Lung (tissue), 12 donors: ENCODE data around the gene GRIK1. TPM values are rescaled to one million over a fixed set of nuclear protein-coding genes. Genes with fewer than 3 reads are reported as not detected.

Experiments used
- ATAC-seq: fragments of 200-7000 bp; cut with Tn5 transposase; one replicate; pipeline ENCODE4 v1.9.1; 2020; ENCODE audit warnings: moderate number of reproducible peaks; ENCODE audit not compliant: insufficient read depth, low FRiP score
- DNase-seq, 3 donors: peaks; one replicate each; pipeline ENCODE4 v3.0.0-alpha.2; 2013 to 2017
- H3K27ac ChIP-seq, 2 donors: one replicate each; pipeline ENCODE4 v1.5.1; 2013; ENCODE audit warnings: mild to moderate bottlenecking in 2 of 2, moderate library complexity in 2 of 2, control low read depth in 1 of 2, inconsistent platforms in 1 of 2, low read depth in 1 of 2, low read length in 1 of 2
- H3K27me3 ChIP-seq, 3 donors: one replicate each; pipeline ENCODE4 v1.5.1; 2013; ENCODE audit warnings: low read length in 2 of 3; ENCODE audit not compliant: control insufficient read depth in 3 of 3, insufficient read depth in 3 of 3
- H3K36me3 ChIP-seq, 4 donors: one replicate each; pipeline ENCODE4 v1.5.1; 2013; ENCODE audit warnings: low read length in 4 of 4, mild to moderate bottlenecking in 1 of 4, moderate library complexity in 1 of 4; ENCODE audit not compliant: control insufficient read depth in 4 of 4, insufficient read depth in 4 of 4
- H3K4me1 ChIP-seq, 5 donors: one replicate each; pipeline ENCODE4 v1.5.1; 2013; ENCODE audit warnings: low read length in 5 of 5, mild to moderate bottlenecking in 2 of 5, moderate library complexity in 1 of 5; ENCODE audit not compliant: control insufficient read depth in 5 of 5, insufficient read depth in 5 of 5
- H3K4me3 ChIP-seq: one replicate; pipeline ENCODE4 v1.5.1; 2013; ENCODE audit warnings: mild to moderate bottlenecking, control low read depth, moderate library complexity
- H3K9ac ChIP-seq, 2 donors: one replicate each; pipeline ENCODE4 v1.5.1; 2013; ENCODE audit warnings: low read length in 2 of 2, control low read depth in 1 of 2; ENCODE audit not compliant: insufficient read depth in 1 of 2
- H3K9me3 ChIP-seq, 4 donors: one replicate each; pipeline ENCODE4 v1.5.1; 2013; ENCODE audit warnings: low read length in 3 of 4, mild to moderate bottlenecking in 1 of 4, moderate library complexity in 1 of 4; ENCODE audit not compliant: control insufficient read depth in 4 of 4, insufficient read depth in 3 of 4
- CTCF ChIP-seq: IDR thresholded peaks from 2 replicates; pipeline ENCODE4 v1.5.1; 2012; ENCODE audit warnings: mild to moderate bottlenecking; ENCODE audit errors: control extremely low read depth, extremely low read depth
- WGBS, 2 donors: extraction: QIAGEN DNeasy Blood & Tissue Kit; methylation state at CpG; one replicate each; pipeline ENCODE4 v1.1.7; 2013; 5-methylcytosine and 5-hydroxymethylcytosine counted together
- polyA plus RNA-seq, 2 donors: library from polyadenylated mRNA; stranded (reverse); fragments of 200-250 nt; gene quantifications; one replicate each; pipeline ENCODE4 v1.2.1, GENCODE V29; 2013
- total RNA-seq, 2 donors: library from RNA; depleted of rRNA in 1 of 2; stranded (reverse); fragments of >200 nt in 1 of 2; gene quantifications; one replicate each; pipeline ENCODE4 v1.2.1, GENCODE V29; 2014 to 2021
- donor health status: control.
- donor health status: control.
- donor health status: Bipolar disorder and iron deficiency.
- donor health status: healthy.
- donor health status: DM: yes; HTN: yes; CAD: no.

The GRIK1 gene
- total and polyA plus RNA-seq, 4 donors: 0.26 TPM; not detected in 3

- DNase-seq (no peak), ATAC-seq (no peak)
- 80 to 86% methylated on average over 3 of the region's 3 CpGs for WGBS, 2 donors
Observed at GRCh38 chr21:29753216-29753615, 186.6 kb downstream of the GRIK1 start.

GRCh38 chr21:29751473-29752185, 188.2 kb downstream of the GRIK1 start:
- peaks cover 0 to 1% (median 0%) of the 10 kb centered on the region in 4 donors for H3K9me3 ChIP-seq
- no peak overlapping the region for H3K9ac ChIP-seq
- ATAC-seq (no peak), DNase-seq (no peak)
- no peak for TF ChIP-seq CTCF
- H3K36me3 ChIP-seq: no peaks in the 10 kb centered on the region
- WGBS, 2 donors: 93 to 94% methylated on average over 7 of the region's 7 CpGs
- H3K4me3 ChIP-seq: no peak overlapping the region
- no peak overlapping the region for H3K27ac ChIP-seq
- H3K4me1 ChIP-seq: no peaks in the 10 kb centered on the region
- no peaks in the 10 kb centered on the region for H3K27me3 ChIP-seq

More at GRCh38 chr21:29753216-29753615, 186.6 kb downstream of the GRIK1 start:
- TF ChIP-seq CTCF: no peak
- no peaks in the 10 kb centered on the region for H3K36me3 ChIP-seq
- H3K4me1 ChIP-seq: no peaks in the 10 kb centered on the region
- no peak overlapping the region for H3K4me3 ChIP-seq
- H3K9me3 ChIP-seq: peaks cover 0 to 1% (median 0%) of the 10 kb centered on the region in 4 donors
- H3K27me3 ChIP-seq: no peaks in the 10 kb centered on the region
- no peak overlapping the region for H3K9ac ChIP-seq
- H3K27ac ChIP-seq: no peak overlapping the region

GRCh38 chr21:29749957-29750356, 189.8 kb downstream of the GRIK1 start:
- no peak for TF ChIP-seq CTCF
- 89 to 93% methylated on average over 1 of the region's 1 CpG for WGBS, 2 donors
- H3K36me3 ChIP-seq: no peaks in the 10 kb centered on the region
- peaks cover 0 to 1% (median 0%) of the 10 kb centered on the region in 4 donors for H3K9me3 ChIP-seq
- ATAC-seq (no peak), DNase-seq (no peak)
- H3K4me1 ChIP-seq: no peaks in the 10 kb centered on the region
- H3K9ac ChIP-seq: no peak overlapping the region
- H3K27me3 ChIP-seq: no peaks in the 10 kb centered on the region
- no peak overlapping the region for H3K27ac ChIP-seq
- H3K4me3 ChIP-seq: no peak overlapping the region
